Uterus (tissue), 2 donors: ENCODE measurements around the gene ZNF69.
"Not testable (repeated sequence)": the region's sequence is repeated elsewhere in the genome, so short reads cannot be mapped to it uniquely, and the experiment has no call there.

Experiments
- CTCF ChIP-seq, 4 experiments: fragments of 200-600 bp in 2 of 4; fragments of 450-650 bp in 2 of 4; sonication (generic) in 2 of 4; IDR thresholded peaks; one replicate each; pipeline ENCODE4 v1.5.1; 2016 to 2019; ENCODE audit warnings: antibody characterized with exemption in 4 of 4, mild to moderate bottlenecking in 2 of 4, moderate library complexity in 1 of 4
- POLR2A ChIP-seq, 2 donors: fragments of 450-650 bp; IDR thresholded peaks; one replicate each; pipeline ENCODE4 v1.6.1; 2016; ENCODE audit warnings: antibody characterized with exemption in 2 of 2, mild to moderate bottlenecking in 1 of 2, moderate library complexity in 1 of 2

GRCh38 chr19:11879687-11880266, 7.8 kb upstream of the ZNF69 start:
- not testable (repeated sequence) for TF ChIP-seq CTCF, POLR2A (IDR thresholded peaks at IDR 0.05)
